GM21447 (cell line): ENCODE measurements around the gene CA7.
A peak's percentile ranks its signal among the peaks of the same experiment; 100 is the strongest.
"Not testable (repeated sequence)": the region's sequence is repeated elsewhere in the genome, so short reads cannot be mapped to it uniquely, and the experiment has no call there.

ENCODE experiments used
- ATAC-seq: cut with Tn5 transposase; IDR thresholded peaks from one replicate; pipeline ENCODE4 v1.9.1; 2021; ENCODE audit not compliant: unreplicated experiment

Gene CA7

DNA sequence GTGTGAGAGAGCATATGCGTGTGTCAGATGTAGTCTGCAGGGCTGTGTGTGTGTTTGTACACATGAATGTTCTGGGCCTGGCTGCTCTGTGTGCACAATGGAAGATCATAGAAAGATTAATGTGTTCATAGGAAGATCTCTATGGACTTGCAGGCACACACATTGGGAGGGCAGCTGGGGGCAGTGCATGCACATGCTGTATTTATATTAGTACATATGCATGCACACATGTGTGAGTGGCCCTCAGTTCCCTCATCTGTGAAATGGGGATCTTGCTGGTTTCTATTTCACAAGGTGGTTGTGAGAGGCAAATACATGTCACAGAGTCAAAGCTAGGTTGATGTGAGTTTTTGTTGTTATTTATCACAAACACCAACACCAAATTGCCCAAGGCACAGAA is 2.1 kb downstream of the CA7 start:
- ATAC-seq: no peak

DNA sequence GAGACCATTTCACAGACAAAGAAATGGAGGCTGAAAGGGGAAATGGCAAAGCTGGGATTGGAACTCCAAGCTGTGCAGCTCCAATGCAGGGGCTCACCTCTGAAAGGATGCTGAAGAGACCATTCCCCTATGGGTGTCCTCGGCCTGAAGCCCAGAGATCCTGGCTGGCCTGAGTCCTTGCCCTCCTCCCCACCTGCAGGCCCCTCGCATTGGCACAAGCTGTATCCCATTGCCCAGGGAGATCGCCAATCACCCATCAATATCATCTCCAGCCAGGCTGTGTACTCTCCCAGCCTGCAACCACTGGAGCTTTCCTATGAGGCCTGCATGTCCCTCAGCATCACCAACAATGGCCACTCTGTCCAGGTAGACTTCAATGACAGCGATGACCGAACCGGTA is 2.6 kb downstream of the CA7 start:
- no peak for ATAC-seq

GRCh38 chr16:66847533-66848067 is 3.4 kb downstream of the CA7 start:
- ATAC-seq: no peak

GRCh38 chr16:66848172-66848571 is 4.0 kb downstream of the CA7 start:
- ATAC-seq: no peak

GRCh38 chr16:66849021-66849420 is 4.8 kb downstream of the CA7 start:
- ATAC-seq: no peak

DNA sequence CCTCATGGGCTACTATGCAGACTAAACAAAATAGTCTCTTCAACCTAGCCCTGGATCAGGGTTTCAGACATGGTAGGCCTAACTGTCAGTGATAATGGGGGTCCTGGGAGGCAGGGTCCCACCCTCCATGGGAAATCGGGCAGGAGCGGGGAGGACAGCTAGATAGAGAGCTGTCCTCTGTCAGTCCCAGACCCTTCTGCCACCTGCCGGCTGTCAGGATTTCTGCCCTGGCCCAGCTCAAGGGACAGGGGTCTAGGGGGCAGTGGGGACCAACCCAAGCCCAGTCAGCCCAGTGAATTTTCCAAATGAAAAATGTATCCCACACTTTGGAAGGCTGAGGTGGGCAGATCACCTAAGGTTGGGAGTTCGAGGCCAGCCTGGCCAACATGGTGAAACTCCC is 5.3 kb downstream of the CA7 start:
- ATAC-seq: no peak

DNA sequence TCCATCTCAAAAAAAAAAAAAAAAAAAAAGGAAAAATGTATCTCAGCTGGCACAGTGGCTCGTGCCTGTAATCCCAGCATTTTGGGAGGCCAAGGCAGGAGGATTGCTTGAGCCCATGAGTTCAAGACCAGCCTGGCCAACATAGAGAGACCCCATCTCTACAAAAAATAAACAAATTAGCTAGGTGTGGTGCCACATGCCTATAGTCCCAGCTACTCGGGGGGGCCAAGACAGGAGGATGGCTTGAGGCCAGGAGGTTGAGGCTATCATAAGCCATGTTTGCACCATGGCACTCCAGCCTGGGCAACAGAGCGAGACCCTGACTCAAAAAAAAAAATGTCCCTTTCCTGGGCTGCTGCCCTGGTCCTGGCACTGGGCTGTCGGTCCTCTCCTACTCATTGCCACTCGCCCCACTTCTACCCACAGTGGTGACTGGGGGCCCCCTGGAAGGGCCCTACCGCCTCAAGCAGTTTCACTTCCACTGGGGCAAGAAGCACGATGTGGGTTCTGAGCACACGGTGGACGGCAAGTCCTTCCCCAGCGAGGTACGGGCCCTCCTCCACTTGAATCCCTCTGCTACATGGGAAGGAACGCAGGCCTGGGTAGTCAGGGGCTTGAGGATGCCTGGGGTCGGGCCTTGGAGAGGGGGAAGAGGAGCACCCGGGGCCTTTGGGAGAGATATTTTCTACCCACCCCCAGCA is 6.1 kb downstream of the CA7 start:
- no peak for ATAC-seq

GRCh38 chr16:66851166-66851964 is 7.2 kb downstream of the CA7 start:
- ATAC-seq: no peak

GRCh38 chr16:66853261-66854139 is 9.3 kb downstream of the CA7 start:
- no peak for ATAC-seq

DNA sequence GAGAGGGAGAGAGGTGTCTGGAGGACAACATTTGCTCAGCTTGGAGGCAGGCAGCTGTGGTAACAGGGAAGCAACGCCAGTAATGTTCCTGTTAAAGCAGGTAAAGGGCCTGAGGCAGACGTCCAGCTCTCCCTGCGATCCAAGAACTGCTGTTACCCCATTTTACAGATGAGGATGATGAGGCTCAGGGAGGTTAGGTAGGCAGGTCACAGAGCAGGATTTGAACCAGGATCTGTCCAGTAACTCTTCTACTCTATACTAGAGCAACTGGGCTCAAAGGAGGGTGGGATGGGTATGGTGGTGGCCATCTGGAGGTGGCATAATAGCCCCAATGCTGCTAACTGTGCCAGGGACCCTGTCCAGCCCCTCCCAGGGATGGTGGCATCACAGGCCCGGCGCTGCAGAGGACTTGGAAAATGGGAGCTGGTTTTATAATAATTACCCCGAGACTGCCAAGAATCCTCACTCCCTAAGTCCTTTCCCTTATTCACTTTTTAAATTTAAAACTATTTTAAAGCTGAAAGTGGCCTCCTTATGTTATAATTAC is 12.0 kb downstream of the CA7 start:
- no peak for ATAC-seq

- no peak for ATAC-seq
Observed at GRCh38 chr16:66856801-66857200, 12.6 kb downstream of the CA7 start.

DNA sequence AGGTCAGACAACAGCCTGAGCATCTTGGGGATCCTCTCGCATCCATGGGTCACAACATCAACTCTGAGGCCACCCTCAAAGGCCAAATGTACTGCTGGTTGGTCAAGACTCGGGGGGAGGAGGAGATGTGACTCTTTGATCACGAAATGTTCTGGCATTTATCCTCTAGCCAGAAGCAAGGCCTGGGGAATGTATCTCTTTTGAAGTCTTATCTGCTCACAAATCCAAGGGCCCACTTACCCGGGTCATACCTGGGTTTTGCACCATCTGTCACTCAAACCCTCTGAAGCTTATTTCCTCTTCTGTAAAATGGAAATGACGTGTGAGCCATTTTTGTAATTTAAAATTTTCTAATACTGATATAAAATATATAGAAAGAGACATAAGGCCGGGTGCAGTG is 13.2 kb downstream of the CA7 start:
- ATAC-seq: no peak

GRCh38 chr16:66858740-66859396 is 14.7 kb downstream of the CA7 start:
- peak; percentile 80 for ATAC-seq

- ATAC-seq: no peak
Observed at GRCh38 chr16:66859397-66860068, 15.3 kb downstream of the CA7 start.

DNA sequence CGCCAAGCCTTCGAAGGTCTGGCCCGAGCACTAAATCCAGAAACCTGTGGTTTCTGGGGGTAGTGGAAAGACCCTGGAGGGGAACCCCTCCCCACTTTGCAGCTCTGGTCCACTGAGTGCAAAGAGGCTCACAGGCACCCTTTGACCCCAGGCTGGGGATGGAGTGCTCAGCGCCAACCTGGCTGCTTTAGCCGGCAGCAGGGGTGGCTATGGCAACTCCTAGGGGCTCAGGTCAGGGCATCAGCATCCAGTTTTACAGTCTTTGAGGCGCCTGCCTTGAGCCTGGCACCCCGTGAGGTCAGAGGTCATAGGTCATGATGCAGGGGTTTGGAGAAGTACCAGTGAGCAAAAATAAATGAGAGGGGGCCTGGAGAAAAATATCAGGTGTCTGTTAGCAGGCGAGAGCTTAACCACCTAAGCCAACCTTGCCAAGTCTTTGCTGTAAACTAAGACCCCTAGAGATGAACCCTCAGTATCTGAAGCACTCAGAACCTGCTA is 17.9 kb downstream of the CA7 start:
- no peak for ATAC-seq

DNA sequence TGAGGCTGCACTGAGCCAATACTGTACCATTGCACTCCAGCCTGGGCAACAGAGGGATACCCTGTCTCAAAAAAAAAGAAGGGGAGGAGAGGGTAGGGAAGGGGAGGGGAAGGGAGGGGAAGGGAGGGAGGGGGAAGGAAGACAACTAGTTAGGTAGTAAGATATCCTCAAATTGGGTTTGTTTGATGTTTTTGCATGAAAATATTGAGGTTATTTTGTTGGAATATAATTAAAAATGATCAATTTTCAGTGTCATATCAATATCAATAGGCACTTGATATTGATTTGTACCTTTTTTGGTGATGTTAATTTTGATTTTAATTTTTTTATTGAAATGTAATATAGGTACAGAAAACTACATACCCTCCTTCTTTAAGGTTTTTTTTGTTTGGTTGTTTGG is 19.5 kb downstream of the CA7 start:
- no peak for ATAC-seq

- no peak for ATAC-seq
Observed at GRCh38 chr16:66869424-66869823, 25.2 kb downstream of the CA7 start.

- not testable (repeated sequence) for ATAC-seq
Observed at GRCh38 chr16:66871363-66871762, 27.1 kb downstream of the CA7 start.

- no peak for ATAC-seq
Observed at GRCh38 chr16:66871840-66872239, 27.6 kb downstream of the CA7 start.

DNA sequence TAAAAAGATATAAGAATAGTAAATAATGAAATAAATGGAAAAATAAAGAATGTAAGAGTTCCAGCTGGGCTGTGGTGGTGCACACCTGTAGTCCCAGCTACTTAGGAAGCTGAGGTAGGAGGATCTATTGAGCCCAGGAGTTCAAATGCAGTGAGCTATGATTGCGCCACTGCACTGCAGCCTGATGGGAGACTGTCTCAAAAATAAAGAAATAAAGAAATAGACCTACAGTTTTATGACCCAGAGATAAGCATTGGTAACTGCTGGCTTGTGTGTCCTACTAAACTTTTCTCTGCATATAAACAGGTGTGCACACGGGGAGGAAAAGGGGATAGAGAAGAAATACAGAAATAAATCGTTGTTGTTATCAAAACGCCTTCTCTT is 28.3 kb downstream of the CA7 start:
- ATAC-seq: no peak
